SK-N-SH (cell line): ENCODE results near the gene SIK2. TPM values are rescaled to one million over a fixed set of nuclear protein-coding genes. Genes with fewer than 3 reads are reported as not detected.
A peak's percentile ranks its signal among the peaks of the same experiment; 100 is the strongest.
"Not testable (repeated sequence)": the region's sequence is repeated elsewhere in the genome, so short reads cannot be mapped to it uniquely, and the experiment has no call there.

ENCODE experiments used
- CTCF ChIA-PET: fragments of 300-600, 350-600 bp; formaldehyde crosslinking; extraction: SDS; loops from one replicate; lab custom pipeline; 2021; lab: Yijun Ruan, JAX
- POLR2A ChIA-PET: fragments of 350-600 bp; sonication (Branson Sonifier 250); formaldehyde crosslinking; extraction: SDS; loops from one replicate; lab custom pipeline; 2020; ENCODE audit warnings: antibody characterized with exemption, inconsistent platforms; lab: Yijun Ruan, JAX
- DNase-seq: peaks from one replicate; pipeline ENCODE4 v3.0.0; 2012
- H2AFZ ChIP-seq: fragments of 200-600 bp; sonication (generic); 2 replicates; pipeline ENCODE4 v1.8.1; 2016; ENCODE audit warnings: antibody characterized with exemption, mild to moderate bottlenecking, low read depth
- H3F3A ChIP-seq: fragments of 200-600 bp; sonication (generic); replicated peaks from 2 replicates; pipeline ENCODE3; 2016; ENCODE audit warnings: antibody characterized with exemption, mild to moderate bottlenecking; ENCODE audit not compliant: insufficient read depth
- H3K27ac ChIP-seq, 2 experiments: fragments of 200-500 bp in 1 of 2; fragments of 200-600 bp in 1 of 2; sonication (Bioruptor generic) in 1 of 2; sonication (generic), shearing (Covaris generic) in 1 of 2; 2 replicates each; pipeline versions ENCODE4 v1.5.1 to v1.6.1; 2014 to 2016; ENCODE audit warnings: low read depth in 2 of 2, inconsistent platforms in 1 of 2, low read length in 1 of 2, mild to moderate bottlenecking in 1 of 2, mixed read lengths in 1 of 2
- H3K27me3 ChIP-seq: fragments of 200-600 bp; sonication (generic), shearing (Covaris generic); 2 replicates; pipeline ENCODE4 v1.6.1; 2016; ENCODE audit warnings: mixed run types; ENCODE audit not compliant: insufficient read depth
- H3K36me3 ChIP-seq, 2 experiments: fragments of 200-500 bp in 1 of 2; fragments of 200-600 bp in 1 of 2; sonication (Bioruptor generic) in 1 of 2; sonication (generic) in 1 of 2; replicated peaks in 1 of 2; 2 replicates each; pipeline versions ENCODE3 to v1.5.1; 2014 to 2016; ENCODE audit warnings: low read length in 1 of 2, mild to moderate bottlenecking in 1 of 2; ENCODE audit not compliant: insufficient read depth in 2 of 2, control insufficient read depth in 1 of 2
- H3K4me1 ChIP-seq, 2 experiments: fragments of 200-500 bp in 1 of 2; fragments of 200-600 bp in 1 of 2; sonication (Bioruptor generic) in 1 of 2; sonication (generic), shearing (Covaris generic) in 1 of 2; 2 replicates each; pipeline versions ENCODE4 v1.5.1 to v1.6.1; 2014 to 2016; ENCODE audit warnings: low read depth in 1 of 2, low read length in 1 of 2, mixed run types in 1 of 2; ENCODE audit not compliant: insufficient read depth in 2 of 2, control insufficient read depth in 1 of 2
- H3K4me2 ChIP-seq: fragments of 200-600 bp; sonication (generic), shearing (Covaris generic); 2 replicates; pipeline ENCODE4 v1.6.1; 2017; ENCODE audit warnings: mixed run types
- H3K4me3 ChIP-seq, 2 experiments: fragments of 200-500 bp in 1 of 2; fragments of 200-600 bp in 1 of 2; sonication (Bioruptor generic) in 1 of 2; sonication (generic), shearing (Covaris generic) in 1 of 2; 2 replicates each; pipeline versions ENCODE4 v1.5.1 to v1.8.1; 2014 to 2016; ENCODE audit warnings: low read depth in 2 of 2, inconsistent platforms in 1 of 2, low read length in 1 of 2, mild to moderate bottlenecking in 1 of 2, mixed read lengths in 1 of 2, moderate library complexity in 1 of 2
- H3K79me2 ChIP-seq: fragments of 200-600 bp; sonication (generic); 2 replicates; pipeline ENCODE4 v1.8.1; 2017; ENCODE audit warnings: mild to moderate bottlenecking; ENCODE audit not compliant: insufficient read depth
- H3K9ac ChIP-seq: fragments of 200-600 bp; sonication (generic); 2 replicates; pipeline ENCODE4 v1.6.1; 2017; ENCODE audit warnings: mixed run types
- H3K9me2 ChIP-seq: fragments of 200-600 bp; sonication (generic); 2 replicates; pipeline ENCODE4 v1.6.1; 2017; ENCODE audit warnings: mixed run types
- H3K9me3 ChIP-seq: fragments of 200-600 bp; sonication (generic); 2 replicates; pipeline ENCODE4 v1.6.1; 2017; ENCODE audit warnings: mixed run types, mild to moderate bottlenecking, moderate library complexity
- H4K20me1 ChIP-seq: fragments of 200-600 bp; sonication (generic); 2 replicates; pipeline ENCODE4 v1.6.1; 2017; ENCODE audit warnings: mild to moderate bottlenecking, mixed run types; ENCODE audit not compliant: insufficient read depth
- EP300 ChIP-seq, 2 experiments: IDR thresholded peaks; 2 replicates each; pipeline versions ENCODE4 v1.4.0 to v1.6.1; 2012; ENCODE audit warnings: borderline replicate concordance in 1 of 2, low read depth in 1 of 2, low read length in 1 of 2
- EZH2phosphoT487 ChIP-seq: fragments of 200-600 bp; sonication (generic); IDR thresholded peaks from 2 replicates; pipeline ENCODE4 v1.6.1; 2017; ENCODE audit warnings: low read depth, mixed run types, mild to moderate bottlenecking, antibody characterized with exemption, moderate library complexity, borderline replicate concordance
- FOXM1 ChIP-seq: IDR thresholded peaks from 2 replicates; pipeline ENCODE4 v1.4.0; 2012; ENCODE audit warnings: low read depth, mild to moderate bottlenecking
- GATA2 ChIP-seq: sonication (generic); formaldehyde crosslinking; IDR thresholded peaks from 2 replicates; pipeline ENCODE4 v1.5.0; 2020; ENCODE audit warnings: mild to moderate bottlenecking, missing genetic modification reagents
- MEF2A ChIP-seq: IDR thresholded peaks from 2 replicates; pipeline ENCODE4 v1.4.0; 2012; ENCODE audit warnings: low read depth, borderline replicate concordance
- RFX5 ChIP-seq: IDR thresholded peaks from 2 replicates; pipeline ENCODE4 v1.6.1; 2012; ENCODE audit warnings: mild to moderate bottlenecking, improper control_type of control experiment, low read length
- SIN3A ChIP-seq: IDR thresholded peaks from 2 replicates; pipeline ENCODE4 v1.6.1; 2012; ENCODE audit warnings: low read depth, mild to moderate bottlenecking, low read length, moderate library complexity, borderline replicate concordance
- SMC3 ChIP-seq: IDR thresholded peaks from 2 replicates; pipeline ENCODE4 v1.6.1; 2012; ENCODE audit warnings: low read depth, low read length, improper control_type of control experiment
- TAF1 ChIP-seq: IDR thresholded peaks from 2 replicates; pipeline ENCODE4 v1.6.1; 2012; ENCODE audit warnings: low read depth, mild to moderate bottlenecking, low read length, moderate library complexity, borderline replicate concordance
- YY1 ChIP-seq: IDR thresholded peaks from 2 replicates; pipeline ENCODE4 v1.4.0; 2012; ENCODE audit warnings: low read depth, mild to moderate bottlenecking
- WGBS: methylation state at CpG from one replicate; pipeline ENCODE4 v1.1.6; 2017; ENCODE audit warnings: low lambda C conversion rate; 5-methylcytosine and 5-hydroxymethylcytosine counted together
- polyA plus RNA-seq, 3 experiments: library from polyadenylated mRNA; depleted of rRNA; stranded (reverse); fragments of >200 nt; gene quantifications; 2 replicates each; pipeline ENCODE4 v1.2.3, GENCODE V29; 2012
- TF ChIP-seq, protein P1 (sequence below): IDR thresholded peaks from 2 replicates; pipeline ENCODE4 v1.4.0; 2012; ENCODE audit warnings: low read depth, borderline replicate concordance
- TF ChIP-seq, protein P2 (sequence below): IDR thresholded peaks from 2 replicates; pipeline ENCODE4 v1.6.1; 2012; ENCODE audit warnings: mild to moderate bottlenecking, low read depth, low read length, moderate library complexity
- TF ChIP-seq, protein P3 (sequence below): IDR thresholded peaks from 2 replicates; pipeline ENCODE4 v1.4.0; 2012; ENCODE audit warnings: low read depth

SIK2 gene
- polyA plus RNA-seq, 1 of the 3 experiments (the other 2 are of a cell fraction): 8.9 TPM

DNA sequence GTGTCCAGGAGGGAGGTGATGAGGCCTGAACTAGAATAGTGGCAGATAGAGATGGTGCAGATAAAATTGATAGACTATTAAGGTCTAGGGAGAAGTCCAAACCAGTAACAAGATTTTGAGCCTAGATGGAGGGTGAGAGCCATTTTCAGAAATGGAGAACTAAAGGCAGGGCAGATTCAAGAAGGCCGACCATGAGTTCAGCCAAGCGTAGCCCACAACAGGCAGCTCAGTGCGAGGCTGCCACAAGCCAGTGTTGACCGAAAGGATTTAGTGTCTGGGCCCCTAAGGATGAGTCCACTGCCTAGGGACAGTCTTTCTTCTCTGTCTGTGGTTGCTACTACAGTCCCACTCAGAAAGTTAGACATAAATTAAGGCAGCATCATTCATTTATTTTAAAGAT is 112.3 kb downstream of the SIK2 start:
- no peak overlapping the region for H2AFZ ChIP-seq
- H3K79me2 ChIP-seq: no peaks in the 10 kb centered on the region
- ChIA-PET CTCF (no interaction called here), POLR2A (no interaction called here)
- H3K4me3 ChIP-seq: no peak overlapping the region
- H3K27me3 ChIP-seq: no peaks in the 10 kb centered on the region
- H3K9me3 ChIP-seq: no peaks in the 10 kb centered on the region
- H3F3A ChIP-seq: peaks cover 17% of the 10 kb centered on the region
- 100% methylated on average over 4 of the region's 4 CpGs for WGBS
- no peak overlapping the region for H3K9ac ChIP-seq
- no peak for TF ChIP-seq TAF1
- TF ChIP-seq GATA2: no peak
- TF ChIP-seq SIN3A: no peak
- no peak for TF ChIP-seq YY1
- TF ChIP-seq FOXM1: no peak
- no peak for TF ChIP-seq RFX5
- TF ChIP-seq, protein P1, sequence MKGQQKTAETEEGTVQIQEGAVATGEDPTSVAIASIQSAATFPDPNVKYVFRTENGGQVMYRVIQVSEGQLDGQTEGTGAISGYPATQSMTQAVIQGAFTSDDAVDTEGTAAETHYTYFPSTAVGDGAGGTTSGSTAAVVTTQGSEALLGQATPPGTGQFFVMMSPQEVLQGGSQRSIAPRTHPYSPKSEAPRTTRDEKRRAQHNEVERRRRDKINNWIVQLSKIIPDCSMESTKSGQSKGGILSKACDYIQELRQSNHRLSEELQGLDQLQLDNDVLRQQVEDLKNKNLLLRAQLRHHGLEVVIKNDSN: no peak
- TF ChIP-seq EZH2phosphoT487: no peak
- TF ChIP-seq MEF2A: no peak
- no peak for TF ChIP-seq EP300 (IDR thresholded peaks at IDR 0.05; ENCODE audit: borderline replicate concordance in 1 of 2, low read depth in 1 of 2, low read length in 1 of 2)
- TF ChIP-seq, protein P2, sequence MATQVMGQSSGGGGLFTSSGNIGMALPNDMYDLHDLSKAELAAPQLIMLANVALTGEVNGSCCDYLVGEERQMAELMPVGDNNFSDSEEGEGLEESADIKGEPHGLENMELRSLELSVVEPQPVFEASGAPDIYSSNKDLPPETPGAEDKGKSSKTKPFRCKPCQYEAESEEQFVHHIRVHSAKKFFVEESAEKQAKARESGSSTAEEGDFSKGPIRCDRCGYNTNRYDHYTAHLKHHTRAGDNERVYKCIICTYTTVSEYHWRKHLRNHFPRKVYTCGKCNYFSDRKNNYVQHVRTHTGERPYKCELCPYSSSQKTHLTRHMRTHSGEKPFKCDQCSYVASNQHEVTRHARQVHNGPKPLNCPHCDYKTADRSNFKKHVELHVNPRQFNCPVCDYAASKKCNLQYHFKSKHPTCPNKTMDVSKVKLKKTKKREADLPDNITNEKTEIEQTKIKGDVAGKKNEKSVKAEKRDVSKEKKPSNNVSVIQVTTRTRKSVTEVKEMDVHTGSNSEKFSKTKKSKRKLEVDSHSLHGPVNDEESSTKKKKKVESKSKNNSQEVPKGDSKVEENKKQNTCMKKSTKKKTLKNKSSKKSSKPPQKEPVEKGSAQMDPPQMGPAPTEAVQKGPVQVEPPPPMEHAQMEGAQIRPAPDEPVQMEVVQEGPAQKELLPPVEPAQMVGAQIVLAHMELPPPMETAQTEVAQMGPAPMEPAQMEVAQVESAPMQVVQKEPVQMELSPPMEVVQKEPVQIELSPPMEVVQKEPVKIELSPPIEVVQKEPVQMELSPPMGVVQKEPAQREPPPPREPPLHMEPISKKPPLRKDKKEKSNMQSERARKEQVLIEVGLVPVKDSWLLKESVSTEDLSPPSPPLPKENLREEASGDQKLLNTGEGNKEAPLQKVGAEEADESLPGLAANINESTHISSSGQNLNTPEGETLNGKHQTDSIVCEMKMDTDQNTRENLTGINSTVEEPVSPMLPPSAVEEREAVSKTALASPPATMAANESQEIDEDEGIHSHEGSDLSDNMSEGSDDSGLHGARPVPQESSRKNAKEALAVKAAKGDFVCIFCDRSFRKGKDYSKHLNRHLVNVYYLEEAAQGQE: no peak
- H3K4me2 ChIP-seq: no peak overlapping the region
- no peak overlapping the region for H3K27ac ChIP-seq
- H3K4me1 ChIP-seq: peaks cover 3 to 18% of the 10 kb centered on the region in 2 experiments; a peak in 2 of 4 replicates
- no peaks in the 10 kb centered on the region for H4K20me1 ChIP-seq
- DNase-seq: no peak
- no peaks in the 10 kb centered on the region for H3K9me2 ChIP-seq
- H3K36me3 ChIP-seq: peaks cover 16 to 26% of the 10 kb centered on the region in 2 experiments

DNA sequence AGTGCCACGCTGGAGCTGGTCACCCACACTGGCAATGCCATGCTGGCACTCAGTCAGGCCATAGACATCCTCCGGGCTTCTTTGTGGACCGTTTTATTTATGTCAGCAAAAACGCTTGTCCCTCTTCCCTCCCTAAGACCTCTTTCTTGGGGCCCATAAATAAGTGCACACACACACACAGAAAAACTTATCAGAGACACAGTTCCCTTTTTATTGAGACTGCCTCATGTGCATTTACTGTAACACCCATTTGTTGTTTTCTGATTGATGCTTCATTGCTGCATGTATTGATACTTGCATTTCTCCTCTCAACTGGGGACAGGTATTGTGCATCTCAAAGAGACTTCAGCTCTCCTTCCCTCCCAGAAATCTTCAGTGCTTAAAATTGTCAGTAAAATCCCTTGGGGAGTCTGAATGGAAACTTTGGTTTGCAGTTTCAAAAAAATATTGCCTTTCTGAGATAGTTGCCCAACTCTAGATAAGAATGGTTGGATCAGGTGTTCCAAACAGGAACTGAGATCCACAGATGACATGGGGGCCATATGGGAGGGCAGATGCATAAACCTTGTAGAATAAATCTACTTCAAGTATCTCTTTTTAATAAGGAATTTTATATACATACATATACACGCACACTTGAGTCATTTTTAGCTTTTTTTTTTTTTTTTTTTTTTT is 113.0 kb downstream of the SIK2 start:
- Histone ChIP-seq H3K4me2 (no peak overlapping the region), H3K4me3 (no peak overlapping the region), H3K9me3 (no peaks in the 10 kb centered on the region), H3K36me3 (peaks cover 19 to 31% of the 10 kb centered on the region in 2 experiments), H3F3A (peaks cover 17% of the 10 kb centered on the region), H3K27ac (no peak overlapping the region), H4K20me1 (no peaks in the 10 kb centered on the region), H3K4me1 (peaks cover 3 to 18% of the 10 kb centered on the region in 2 experiments; a peak in 2 of 4 replicates), H3K79me2 (no peaks in the 10 kb centered on the region), H3K9me2 (no peaks in the 10 kb centered on the region), H3K27me3 (no peaks in the 10 kb centered on the region), H2AFZ (no peak overlapping the region), H3K9ac (no peak overlapping the region)
- 96% methylated on average over 5 of the region's 5 CpGs for WGBS
- ChIA-PET POLR2A (no interaction called here), CTCF (interaction anchor here (0.9 kb wide), 1 partner anchor 68 kb away, joined by 4 read pairs; no protein-coding TSS in a partner anchor)
- TF ChIP-seq SMC3 (no peak), EZH2phosphoT487 (no peak), RFX5 (no peak)
- TF ChIP-seq, protein P3, sequence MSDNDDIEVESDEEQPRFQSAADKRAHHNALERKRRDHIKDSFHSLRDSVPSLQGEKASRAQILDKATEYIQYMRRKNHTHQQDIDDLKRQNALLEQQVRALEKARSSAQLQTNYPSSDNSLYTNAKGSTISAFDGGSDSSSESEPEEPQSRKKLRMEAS: no peak
- no peak for DNase-seq

DNA sequence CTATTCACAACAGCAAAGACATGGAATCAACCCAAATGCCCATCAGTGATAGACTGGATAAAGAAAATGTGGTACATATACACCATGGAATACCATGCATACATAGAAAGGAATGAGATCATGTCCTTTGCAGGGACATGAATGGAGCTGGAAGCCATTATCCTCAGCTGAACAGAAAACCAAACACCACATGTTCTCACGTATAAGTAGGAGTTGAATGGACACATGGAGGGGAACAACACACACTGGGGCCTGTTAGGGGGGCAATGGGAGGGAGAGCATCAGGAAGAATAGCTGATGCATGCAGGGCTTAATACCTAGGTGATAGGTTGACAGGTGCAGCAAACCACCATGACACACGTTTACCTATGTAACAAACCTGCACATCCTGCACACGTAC is 115.4 kb downstream of the SIK2 start:
- WGBS: 95% methylated on average over 3 of the region's 3 CpGs
- H2AFZ ChIP-seq, H3K4me3 ChIP-seq, H3K9ac ChIP-seq, CTCF ChIA-PET, H4K20me1 ChIP-seq, H3K4me2 ChIP-seq, H3K9me2 ChIP-seq, DNase-seq, H3K9me3 ChIP-seq, H3K79me2 ChIP-seq, POLR2A ChIA-PET, H3K27me3 ChIP-seq: not testable (repeated sequence)
- Histone ChIP-seq H3K36me3 (peaks cover 37 to 41% of the 10 kb centered on the region in 2 experiments), H3K27ac (peak overlapping the region in 1 of 2 experiments; percentile 41; a peak in 1 of 4 replicates), H3K4me1 (peaks cover 16 to 18% of the 10 kb centered on the region in 2 experiments; a peak in 2 of 4 replicates), H3F3A (peaks cover 17% of the 10 kb centered on the region)
